ENCODE data around the gene KLLN.
"Not testable (repeated sequence)": the region's sequence is repeated elsewhere in the genome, so short reads cannot be mapped to it uniquely, and the experiment has no call there.

KLLN gene

DNA sequence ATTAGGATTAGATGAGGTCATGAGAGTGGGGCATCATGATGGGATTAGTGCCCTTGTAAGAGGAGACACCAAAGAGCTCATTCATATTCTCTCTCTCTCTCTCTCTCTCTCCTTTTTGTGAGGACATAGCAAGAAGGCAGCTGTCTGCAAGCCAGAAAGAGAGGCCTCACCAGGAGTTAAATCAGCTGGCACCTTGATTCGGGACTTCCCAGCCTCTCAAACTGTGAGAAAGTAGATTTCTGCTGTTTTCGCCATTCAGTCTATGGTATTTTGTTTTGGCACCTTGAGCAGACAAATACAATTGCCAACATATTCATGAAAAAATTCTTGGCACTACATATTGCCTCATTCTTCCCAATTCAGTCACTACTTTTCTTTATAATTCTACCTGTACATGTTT is 24.7 kb downstream of the KLLN start:
- DNase-seq = no peak

DNA sequence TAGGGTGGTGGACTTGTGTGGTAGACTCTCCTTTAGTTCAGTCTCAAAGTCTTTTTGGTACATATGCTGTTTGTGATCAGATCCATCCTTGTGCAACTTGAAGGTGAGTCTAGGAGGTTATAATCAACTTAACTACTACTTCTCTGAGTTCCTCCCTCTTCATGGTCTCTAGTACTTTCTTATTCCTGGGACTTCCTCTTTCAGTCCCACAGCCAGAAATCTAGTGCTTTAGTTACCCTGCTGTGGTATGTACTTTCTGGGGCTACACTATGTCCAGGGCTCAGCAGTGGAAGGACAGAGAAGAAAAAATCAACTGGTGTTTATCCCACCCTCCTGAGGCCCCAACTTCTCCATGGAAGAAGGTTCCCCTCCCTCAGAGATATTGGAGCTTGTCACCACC is 25.9 kb downstream of the KLLN start:
- DNase-seq = no peak

DNA sequence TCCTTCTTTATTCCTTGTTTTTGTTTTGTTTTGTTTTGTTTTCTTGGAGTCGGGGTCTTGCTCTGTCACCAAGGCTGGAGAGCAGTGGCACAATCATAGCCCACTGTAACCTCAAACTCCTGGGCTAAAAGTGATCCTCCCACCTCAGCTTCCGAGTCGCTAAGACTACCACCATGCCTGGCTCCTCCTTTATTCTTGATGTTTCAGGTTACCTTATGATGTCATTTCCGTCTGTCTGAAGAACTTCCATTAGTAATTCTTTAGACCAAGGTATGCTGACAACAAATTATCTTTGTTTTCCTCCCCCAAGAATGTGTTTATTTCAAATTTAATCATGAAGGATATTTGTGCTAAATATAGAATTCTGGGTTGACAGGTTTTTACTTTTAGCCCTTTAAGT is 27.2 kb downstream of the KLLN start:
- DNase-seq = no peak

DNA sequence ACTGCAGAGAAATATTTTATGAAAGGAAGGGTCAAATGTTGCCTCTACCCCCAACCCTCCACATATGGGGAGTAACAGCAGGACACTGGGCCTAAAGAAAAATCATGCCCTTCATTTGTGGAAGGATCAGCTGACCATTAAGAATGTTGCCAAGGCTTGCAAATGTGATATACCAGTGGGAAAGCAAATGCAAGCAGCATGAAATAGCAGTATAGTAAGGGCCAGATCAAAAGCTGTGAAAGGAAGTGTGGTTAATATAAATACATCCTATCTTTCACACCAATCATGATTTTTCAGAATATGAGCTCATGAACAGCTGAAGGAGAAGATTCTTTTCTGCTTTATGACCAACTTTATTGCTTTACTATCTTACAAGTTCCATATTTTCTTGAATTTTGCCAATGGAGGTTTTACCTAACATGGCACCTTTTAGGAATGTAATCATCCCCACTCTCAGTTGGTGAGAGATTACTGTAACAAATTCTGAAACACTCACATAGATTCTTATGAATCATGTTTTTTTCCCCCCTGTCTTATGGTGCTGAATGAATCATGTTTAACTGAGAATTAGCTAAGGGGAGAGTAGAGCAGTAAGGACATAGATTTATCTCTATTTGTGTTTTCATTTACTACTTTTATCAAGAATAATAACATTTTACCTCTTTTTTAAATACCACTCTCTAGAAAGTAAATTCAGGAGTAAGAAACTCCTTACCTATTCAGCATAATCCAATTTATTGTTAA is 33.2 kb downstream of the KLLN start:
- DNase-seq = no peak

DNA sequence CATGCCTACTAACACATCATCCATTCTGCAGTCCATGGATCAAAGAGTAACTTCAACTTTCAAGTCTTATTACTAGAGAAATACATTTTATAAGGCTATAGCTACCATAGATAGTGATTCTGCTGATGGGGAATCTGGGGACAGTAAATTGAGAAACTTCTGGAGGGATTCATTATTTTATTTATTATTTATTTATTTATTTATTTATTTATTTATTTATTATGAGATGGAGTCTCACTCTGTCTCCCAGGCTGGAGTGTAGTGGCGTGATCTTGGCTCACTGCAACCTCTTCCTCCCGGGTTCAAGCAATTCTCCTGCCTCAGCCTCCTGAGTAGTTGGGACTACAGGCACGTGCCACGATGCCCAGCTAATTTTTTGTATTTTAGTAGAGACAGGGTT is 34.3 kb downstream of the KLLN start:
- not testable (repeated sequence) for DNase-seq

DNA sequence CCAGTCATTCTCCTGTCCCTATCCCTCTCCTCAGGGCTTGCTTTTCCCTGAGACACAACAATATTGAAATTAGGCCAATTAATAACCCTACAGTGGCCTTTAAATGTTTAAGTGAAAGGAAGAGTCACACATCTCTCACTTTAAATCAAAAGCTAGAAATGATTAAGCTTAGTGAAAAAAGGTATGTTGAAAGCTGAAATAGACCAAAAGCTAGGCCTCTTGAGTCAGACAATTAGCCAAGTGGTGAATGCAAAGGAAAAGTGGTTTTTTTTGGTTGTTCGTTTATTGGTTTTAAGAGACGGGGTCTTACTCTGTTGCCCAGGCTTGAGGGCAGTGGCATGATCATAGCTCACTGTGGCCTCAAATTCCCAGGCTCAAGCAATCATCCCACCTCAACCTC is 35.7 kb downstream of the KLLN start:
- DNase-seq = no peak

DNA sequence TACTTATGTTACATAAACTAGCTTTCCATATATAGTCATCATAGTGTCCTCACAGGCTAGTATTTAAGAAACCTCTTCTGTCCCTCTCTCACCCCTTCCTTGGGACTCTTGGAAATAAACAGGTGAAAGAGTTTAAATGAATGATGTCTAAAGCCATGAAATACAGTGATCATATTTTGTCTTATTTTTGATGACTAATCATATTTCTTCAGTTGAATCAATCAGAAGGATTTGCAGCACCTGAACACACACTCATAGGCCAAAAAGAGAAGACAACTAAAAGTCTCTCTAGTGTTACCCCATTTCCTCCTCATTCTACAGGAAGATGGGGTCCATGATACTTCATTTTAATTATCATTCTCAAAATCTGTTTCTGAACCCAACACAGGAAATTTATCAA is 36.7 kb downstream of the KLLN start:
- no peak for DNase-seq

DNA sequence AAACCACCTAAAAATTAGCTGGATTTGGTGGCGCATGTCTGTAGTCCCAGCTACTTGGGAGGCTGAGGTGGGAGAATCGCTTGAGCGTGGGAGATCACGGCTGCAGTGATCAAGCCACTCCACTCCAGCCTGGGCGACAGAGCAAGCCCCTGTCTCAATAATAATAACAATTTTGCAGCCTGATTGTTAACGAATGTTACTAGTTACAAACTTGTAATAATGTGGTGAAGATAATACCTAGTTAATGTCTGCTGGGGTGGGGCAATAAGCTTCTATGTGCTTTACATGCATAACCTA is 44.1 kb downstream of the KLLN start:
- DNase-seq = no peak

DNA sequence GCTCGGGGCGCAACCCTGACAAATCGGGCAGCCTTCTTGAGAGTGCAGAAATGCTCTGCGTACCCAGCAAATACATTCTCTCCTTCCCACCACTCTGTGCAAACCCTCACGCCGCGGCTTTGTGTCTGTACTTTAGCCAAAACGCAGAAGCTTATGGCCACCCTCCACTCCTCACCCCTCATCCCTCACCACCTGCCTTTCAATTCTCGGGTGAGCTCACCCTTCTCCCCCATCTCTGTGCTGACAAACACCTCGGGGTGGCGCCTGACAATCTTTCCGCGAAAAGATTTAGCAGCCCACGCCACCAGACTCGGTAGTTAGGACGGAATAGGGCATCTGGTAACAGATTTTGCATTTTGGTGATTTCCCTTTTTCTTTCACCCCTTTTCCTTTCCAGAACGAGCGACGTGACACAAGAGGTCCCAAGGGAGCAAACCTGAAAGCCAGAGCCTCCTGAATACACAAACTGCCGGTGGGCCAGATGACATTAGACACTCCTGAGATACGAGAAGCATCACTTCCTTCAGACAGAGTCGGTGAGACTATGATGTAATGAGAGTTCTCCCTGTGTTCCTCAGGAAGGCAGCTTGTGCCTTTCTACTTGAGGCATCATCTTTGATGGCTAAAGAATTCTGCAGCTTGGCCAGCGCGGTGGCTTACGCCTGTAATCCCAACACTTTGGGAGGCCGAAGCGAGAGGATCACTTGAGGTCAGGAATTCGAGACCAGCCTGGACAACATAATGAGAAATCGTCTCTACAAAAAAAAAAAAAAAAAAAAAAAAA is 44.6 kb downstream of the KLLN start:
- DNase-seq = peak; percentile 6

DNA sequence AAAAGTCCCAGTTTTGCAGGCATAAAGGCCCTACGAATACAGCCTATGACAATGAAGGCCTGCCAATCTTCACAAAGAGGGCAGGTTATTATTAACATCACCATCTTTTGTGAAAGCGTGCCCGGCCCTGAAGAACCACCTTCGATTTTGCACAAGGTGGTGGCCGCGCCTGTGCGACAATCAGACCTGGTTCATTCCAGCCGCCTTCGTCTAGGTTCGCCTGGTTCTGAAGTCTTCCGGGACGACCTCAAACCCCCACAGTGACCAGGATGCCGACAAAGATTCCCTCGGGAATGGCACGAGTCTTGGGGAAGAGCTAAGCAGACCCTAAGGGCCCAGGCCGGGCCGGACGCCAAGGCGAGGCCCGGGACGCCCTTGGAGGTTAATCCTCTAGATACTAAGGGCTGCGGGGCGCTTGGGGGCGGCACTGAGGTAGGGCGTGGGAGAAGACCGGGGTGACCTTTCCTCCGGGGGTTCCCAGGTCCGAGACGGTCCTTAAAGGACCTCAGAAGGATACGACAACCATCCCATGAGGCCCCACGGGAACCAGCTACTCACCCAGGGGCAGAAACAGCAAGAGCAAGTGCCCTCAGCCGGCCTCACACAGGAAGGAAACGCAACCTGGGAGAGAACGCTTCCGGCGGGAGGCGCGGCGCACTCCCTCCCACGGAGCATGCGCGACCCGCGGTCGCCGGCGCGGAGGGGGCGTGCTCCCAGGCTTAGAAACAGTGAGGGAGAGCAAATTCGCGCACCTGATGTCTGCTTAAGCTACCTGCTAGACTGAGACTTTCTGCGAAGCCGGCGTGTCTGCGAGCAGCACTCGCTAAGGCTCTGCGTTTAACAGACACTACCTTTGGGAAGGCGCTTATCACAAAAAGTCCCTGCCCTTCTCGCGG is 45.5 kb downstream of the KLLN start, which contains the start of gene ATAD1:
Gene ATAD1, minus strand, starts transcription at position 618 of the 896 bp plus-strand sequence. CDS start 3,627 bp downstream, outside the sequence.
- peak; percentile 50 for DNase-seq

DNA sequence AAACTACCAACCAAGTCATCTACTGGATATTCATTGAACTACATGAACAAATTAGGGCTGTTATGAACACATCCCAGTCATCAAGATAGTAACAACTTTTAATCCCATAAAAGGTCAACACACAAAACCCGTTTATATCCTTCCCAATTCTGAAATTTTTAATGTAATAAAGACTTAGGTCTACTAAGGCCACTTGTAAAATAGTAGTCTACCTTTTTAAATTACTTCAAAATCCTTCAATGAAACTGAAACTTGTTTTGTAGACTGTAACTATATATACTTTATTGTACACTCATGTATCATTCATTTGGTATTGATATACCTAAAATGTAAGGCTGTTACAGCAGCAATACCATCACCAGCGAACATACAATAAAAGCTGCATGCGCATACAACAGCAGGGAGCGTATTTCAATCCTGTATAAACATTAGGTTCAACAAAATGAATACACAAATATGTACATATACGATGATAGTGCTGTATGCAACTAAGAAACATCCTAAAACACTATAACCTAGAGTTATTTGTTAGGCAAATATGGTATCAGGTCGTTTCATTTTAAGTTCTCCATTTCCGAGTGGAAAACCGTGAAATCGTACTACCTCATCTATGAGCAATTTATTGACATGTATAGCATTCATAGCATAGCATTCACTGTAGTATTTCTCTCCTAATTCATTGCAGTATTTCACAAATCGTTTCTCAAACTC is 46.3 kb downstream of the KLLN start:
- DNase-seq = no peak

DNA sequence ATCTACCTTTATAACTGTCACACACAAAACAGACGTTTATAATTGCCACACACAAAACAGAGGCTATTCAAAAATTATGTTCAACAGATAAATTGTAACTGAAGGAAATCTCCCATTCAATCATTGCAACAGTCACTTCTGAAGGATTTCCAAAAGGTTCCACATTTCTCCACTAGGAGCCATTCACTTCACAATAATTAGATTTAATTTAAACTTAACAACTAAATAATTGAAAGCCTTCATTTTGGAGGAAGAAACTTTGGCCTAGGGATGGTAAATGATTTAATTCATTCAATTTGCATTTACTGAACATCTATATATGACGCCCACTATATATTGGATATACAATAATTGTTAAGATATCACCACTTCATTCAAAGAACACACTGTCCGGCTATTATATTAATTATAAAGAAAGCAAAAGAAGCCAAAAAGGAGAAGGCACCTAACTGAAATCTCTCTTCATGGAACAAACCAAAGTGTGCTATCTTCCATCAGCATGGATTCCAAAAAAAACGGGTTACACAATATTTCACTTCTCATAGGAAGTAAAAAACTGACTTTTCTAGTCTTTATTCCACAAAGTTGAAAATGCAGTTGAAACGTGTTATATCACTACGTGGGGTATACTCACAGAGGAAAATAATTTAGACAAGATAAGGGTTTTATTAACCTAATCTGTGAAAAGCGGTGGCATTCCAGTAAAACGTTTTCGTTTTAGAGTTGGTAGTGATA is 47.0 kb downstream of the KLLN start:
- DNase-seq = no peak

Measured in NCI-H2029 (cell line).